Stomach (tissue), 4 donors: Measurements from ENCODE around the gene MUC20.

Source experiments
- POLR2A ChIP-seq, 4 donors: fragments of 450-650 bp; IDR thresholded peaks; one replicate each; pipeline ENCODE4 v1.6.1; 2016; ENCODE audit warnings: antibody characterized with exemption in 4 of 4, control low read depth in 2 of 4, mild to moderate bottlenecking in 1 of 4, moderate library complexity in 1 of 4
- TF ChIP-seq, protein P1 (sequence below), 7 experiments: fragments of 450-650 bp in 4 of 7; fragments of 200-600 bp in 3 of 7; sonication (generic) in 3 of 7; IDR thresholded peaks; one replicate each; pipeline ENCODE4 v1.5.1; 2016 to 2019; ENCODE audit warnings: antibody characterized with exemption in 7 of 7, control low read depth in 2 of 7, mild to moderate bottlenecking in 1 of 7

- no peak for TF ChIP-seq POLR2A (IDR thresholded peaks at IDR 0.05)
- TF ChIP-seq, protein P1, sequence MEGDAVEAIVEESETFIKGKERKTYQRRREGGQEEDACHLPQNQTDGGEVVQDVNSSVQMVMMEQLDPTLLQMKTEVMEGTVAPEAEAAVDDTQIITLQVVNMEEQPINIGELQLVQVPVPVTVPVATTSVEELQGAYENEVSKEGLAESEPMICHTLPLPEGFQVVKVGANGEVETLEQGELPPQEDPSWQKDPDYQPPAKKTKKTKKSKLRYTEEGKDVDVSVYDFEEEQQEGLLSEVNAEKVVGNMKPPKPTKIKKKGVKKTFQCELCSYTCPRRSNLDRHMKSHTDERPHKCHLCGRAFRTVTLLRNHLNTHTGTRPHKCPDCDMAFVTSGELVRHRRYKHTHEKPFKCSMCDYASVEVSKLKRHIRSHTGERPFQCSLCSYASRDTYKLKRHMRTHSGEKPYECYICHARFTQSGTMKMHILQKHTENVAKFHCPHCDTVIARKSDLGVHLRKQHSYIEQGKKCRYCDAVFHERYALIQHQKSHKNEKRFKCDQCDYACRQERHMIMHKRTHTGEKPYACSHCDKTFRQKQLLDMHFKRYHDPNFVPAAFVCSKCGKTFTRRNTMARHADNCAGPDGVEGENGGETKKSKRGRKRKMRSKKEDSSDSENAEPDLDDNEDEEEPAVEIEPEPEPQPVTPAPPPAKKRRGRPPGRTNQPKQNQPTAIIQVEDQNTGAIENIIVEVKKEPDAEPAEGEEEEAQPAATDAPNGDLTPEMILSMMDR (IDR thresholded peaks at IDR 0.05): no peak
Observed at GRCh38 chr3:195752546-195753331, 32.0 kb downstream of the MUC20 start.
